SK-N-SH (cell line): ENCODE data around the gene ADCY9. TPM values are rescaled to one million over a fixed set of nuclear protein-coding genes. Genes with fewer than 3 reads are reported as not detected.

Experiments
- CTCF ChIA-PET: fragments of 300-600, 350-600 bp; formaldehyde crosslinking; extraction: SDS; loops from one replicate; lab custom pipeline; 2021; lab: Yijun Ruan, JAX
- POLR2A ChIA-PET: fragments of 350-600 bp; sonication (Branson Sonifier 250); formaldehyde crosslinking; extraction: SDS; loops from one replicate; lab custom pipeline; 2020; ENCODE audit warnings: antibody characterized with exemption, inconsistent platforms; lab: Yijun Ruan, JAX
- DNase-seq: peaks from one replicate; pipeline ENCODE4 v3.0.0; 2012
- H2AFZ ChIP-seq: fragments of 200-600 bp; sonication (generic); 2 replicates; pipeline ENCODE4 v1.8.1; 2016; ENCODE audit warnings: antibody characterized with exemption, mild to moderate bottlenecking, low read depth
- H3F3A ChIP-seq: fragments of 200-600 bp; sonication (generic); replicated peaks from 2 replicates; pipeline ENCODE3; 2016; ENCODE audit warnings: antibody characterized with exemption, mild to moderate bottlenecking; ENCODE audit not compliant: insufficient read depth
- H3K27ac ChIP-seq, 2 experiments: fragments of 200-500 bp in 1 of 2; fragments of 200-600 bp in 1 of 2; sonication (Bioruptor generic) in 1 of 2; sonication (generic), shearing (Covaris generic) in 1 of 2; 2 replicates each; pipeline versions ENCODE4 v1.5.1 to v1.6.1; 2014 to 2016; ENCODE audit warnings: low read depth in 2 of 2, inconsistent platforms in 1 of 2, low read length in 1 of 2, mild to moderate bottlenecking in 1 of 2, mixed read lengths in 1 of 2
- H3K27me3 ChIP-seq: fragments of 200-600 bp; sonication (generic), shearing (Covaris generic); 2 replicates; pipeline ENCODE4 v1.6.1; 2016; ENCODE audit warnings: mixed run types; ENCODE audit not compliant: insufficient read depth
- H3K36me3 ChIP-seq, 2 experiments: fragments of 200-500 bp in 1 of 2; fragments of 200-600 bp in 1 of 2; sonication (Bioruptor generic) in 1 of 2; sonication (generic) in 1 of 2; replicated peaks in 1 of 2; 2 replicates each; pipeline versions ENCODE3 to v1.5.1; 2014 to 2016; ENCODE audit warnings: low read length in 1 of 2, mild to moderate bottlenecking in 1 of 2; ENCODE audit not compliant: insufficient read depth in 2 of 2, control insufficient read depth in 1 of 2
- H3K4me1 ChIP-seq, 2 experiments: fragments of 200-500 bp in 1 of 2; fragments of 200-600 bp in 1 of 2; sonication (Bioruptor generic) in 1 of 2; sonication (generic), shearing (Covaris generic) in 1 of 2; 2 replicates each; pipeline versions ENCODE4 v1.5.1 to v1.6.1; 2014 to 2016; ENCODE audit warnings: low read depth in 1 of 2, low read length in 1 of 2, mixed run types in 1 of 2; ENCODE audit not compliant: insufficient read depth in 2 of 2, control insufficient read depth in 1 of 2
- H3K4me2 ChIP-seq: fragments of 200-600 bp; sonication (generic), shearing (Covaris generic); 2 replicates; pipeline ENCODE4 v1.6.1; 2017; ENCODE audit warnings: mixed run types
- H3K4me3 ChIP-seq, 2 experiments: fragments of 200-500 bp in 1 of 2; fragments of 200-600 bp in 1 of 2; sonication (Bioruptor generic) in 1 of 2; sonication (generic), shearing (Covaris generic) in 1 of 2; 2 replicates each; pipeline versions ENCODE4 v1.5.1 to v1.8.1; 2014 to 2016; ENCODE audit warnings: low read depth in 2 of 2, inconsistent platforms in 1 of 2, low read length in 1 of 2, mild to moderate bottlenecking in 1 of 2, mixed read lengths in 1 of 2, moderate library complexity in 1 of 2
- H3K79me2 ChIP-seq: fragments of 200-600 bp; sonication (generic); 2 replicates; pipeline ENCODE4 v1.8.1; 2017; ENCODE audit warnings: mild to moderate bottlenecking; ENCODE audit not compliant: insufficient read depth
- H3K9ac ChIP-seq: fragments of 200-600 bp; sonication (generic); 2 replicates; pipeline ENCODE4 v1.6.1; 2017; ENCODE audit warnings: mixed run types
- H3K9me2 ChIP-seq: fragments of 200-600 bp; sonication (generic); 2 replicates; pipeline ENCODE4 v1.6.1; 2017; ENCODE audit warnings: mixed run types
- H3K9me3 ChIP-seq: fragments of 200-600 bp; sonication (generic); 2 replicates; pipeline ENCODE4 v1.6.1; 2017; ENCODE audit warnings: mixed run types, mild to moderate bottlenecking, moderate library complexity
- H4K20me1 ChIP-seq: fragments of 200-600 bp; sonication (generic); 2 replicates; pipeline ENCODE4 v1.6.1; 2017; ENCODE audit warnings: mild to moderate bottlenecking, mixed run types; ENCODE audit not compliant: insufficient read depth
- FOSL2 ChIP-seq: IDR thresholded peaks from 2 replicates; pipeline ENCODE4 v1.4.0; 2012; ENCODE audit warnings: low read depth, mild to moderate bottlenecking, moderate library complexity, borderline replicate concordance
- JUND ChIP-seq: IDR thresholded peaks from 2 replicates; pipeline ENCODE4 v1.4.0; 2012
- POLR2AphosphoS5 ChIP-seq: IDR thresholded peaks from 2 replicates; pipeline ENCODE4 v1.6.1; 2012; ENCODE audit warnings: low read depth, low read length
- RCOR1 ChIP-seq: fragments of 150-350 bp; IDR thresholded peaks from 2 replicates; pipeline ENCODE4 v1.6.1; 2017; ENCODE audit warnings: antibody characterized with exemption, low read length
- ZBTB33 ChIP-seq: IDR thresholded peaks from 2 replicates; pipeline ENCODE4 v1.4.0; 2012; ENCODE audit warnings: low read depth, borderline replicate concordance
- WGBS: methylation state at CpG from one replicate; pipeline ENCODE4 v1.1.6; 2017; ENCODE audit warnings: low lambda C conversion rate; 5-methylcytosine and 5-hydroxymethylcytosine counted together
- polyA plus RNA-seq, 3 experiments: library from polyadenylated mRNA; depleted of rRNA; stranded (reverse); fragments of >200 nt; gene quantifications; 2 replicates each; pipeline ENCODE4 v1.2.3, GENCODE V29; 2012
- TF ChIP-seq, protein P1 (sequence below): IDR thresholded peaks from 2 replicates; pipeline ENCODE4; 2012
- TF ChIP-seq, protein P2 (sequence below): IDR thresholded peaks from 2 replicates; pipeline ENCODE4 v1.4.0; 2012; ENCODE audit warnings: low read depth
- TF ChIP-seq, protein P3 (sequence below): fragments of 150-350 bp; IDR thresholded peaks from 2 replicates; pipeline ENCODE4 v1.6.1; 2017; ENCODE audit warnings: antibody characterized with exemption, low read length, low read depth, borderline replicate concordance

ADCY9 gene
- polyA plus RNA-seq, 1 of the 3 experiments (the other 2 are of a cell fraction) = 5.2 TPM

DNA sequence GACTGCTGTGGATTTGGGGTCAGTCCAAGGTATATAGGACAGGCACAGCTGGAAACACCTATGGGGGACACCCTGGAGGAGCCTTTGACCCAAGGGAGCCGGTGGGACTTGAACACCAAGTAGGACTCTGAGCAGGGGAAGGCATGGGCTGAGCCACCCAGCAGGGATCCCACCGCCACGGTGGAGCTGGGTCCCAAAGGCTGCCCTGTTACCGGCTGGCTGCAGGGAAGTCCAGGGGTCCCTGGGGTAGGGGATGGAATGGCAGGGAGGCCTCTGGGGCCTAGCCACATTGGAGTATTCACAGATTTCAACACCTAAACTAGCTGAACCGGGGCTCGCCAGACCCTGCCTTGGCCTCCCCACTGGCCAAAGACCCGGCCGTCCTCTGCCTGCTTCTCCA, 196.0 kb downstream of the ADCY9 start:
- H3K27ac ChIP-seq = no peak overlapping the region
- H3K9me3 ChIP-seq = no peaks in the 10 kb centered on the region
- H3K4me2 ChIP-seq = no peak overlapping the region
- H3K4me3 ChIP-seq = no peak overlapping the region
- peaks cover 8% of the 10 kb centered on the region; the same call in 1 of the 2 replicates for H3K27me3 ChIP-seq
- TF ChIP-seq, protein P1, sequence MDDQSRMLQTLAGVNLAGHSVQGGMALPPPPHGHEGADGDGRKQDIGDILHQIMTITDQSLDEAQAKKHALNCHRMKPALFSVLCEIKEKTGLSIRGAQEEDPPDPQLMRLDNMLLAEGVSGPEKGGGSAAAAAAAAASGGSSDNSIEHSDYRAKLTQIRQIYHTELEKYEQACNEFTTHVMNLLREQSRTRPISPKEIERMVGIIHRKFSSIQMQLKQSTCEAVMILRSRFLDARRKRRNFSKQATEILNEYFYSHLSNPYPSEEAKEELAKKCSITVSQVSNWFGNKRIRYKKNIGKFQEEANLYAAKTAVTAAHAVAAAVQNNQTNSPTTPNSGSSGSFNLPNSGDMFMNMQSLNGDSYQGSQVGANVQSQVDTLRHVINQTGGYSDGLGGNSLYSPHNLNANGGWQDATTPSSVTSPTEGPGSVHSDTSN = no peak
- TF ChIP-seq ZBTB33 (no peak), FOSL2 (no peak), JUND (no peak), POLR2AphosphoS5 (no peak)
- TF ChIP-seq, protein P2, sequence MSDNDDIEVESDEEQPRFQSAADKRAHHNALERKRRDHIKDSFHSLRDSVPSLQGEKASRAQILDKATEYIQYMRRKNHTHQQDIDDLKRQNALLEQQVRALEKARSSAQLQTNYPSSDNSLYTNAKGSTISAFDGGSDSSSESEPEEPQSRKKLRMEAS = no peak
- TF ChIP-seq, protein P3, sequence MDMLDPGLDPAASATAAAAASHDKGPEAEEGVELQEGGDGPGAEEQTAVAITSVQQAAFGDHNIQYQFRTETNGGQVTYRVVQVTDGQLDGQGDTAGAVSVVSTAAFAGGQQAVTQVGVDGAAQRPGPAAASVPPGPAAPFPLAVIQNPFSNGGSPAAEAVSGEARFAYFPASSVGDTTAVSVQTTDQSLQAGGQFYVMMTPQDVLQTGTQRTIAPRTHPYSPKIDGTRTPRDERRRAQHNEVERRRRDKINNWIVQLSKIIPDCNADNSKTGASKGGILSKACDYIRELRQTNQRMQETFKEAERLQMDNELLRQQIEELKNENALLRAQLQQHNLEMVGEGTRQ = no peak
- no peak overlapping the region for H3K9ac ChIP-seq
- H3K79me2 ChIP-seq = no peaks in the 10 kb centered on the region
- 42% methylated on average over 2 of the region's 8 CpGs for WGBS
- H3K4me1 ChIP-seq = no peaks in the 10 kb centered on the region
- CTCF ChIA-PET = interaction anchor here (5.7 kb wide), 1 partner anchor 19 kb away, joined by 34 read pairs; no protein-coding TSS in a partner anchor
- no peak for DNase-seq
- H4K20me1 ChIP-seq = no peaks in the 10 kb centered on the region
- no peaks in the 10 kb centered on the region for H3K36me3 ChIP-seq
- H2AFZ ChIP-seq = no peak overlapping the region
- H3K9me2 ChIP-seq = no peaks in the 10 kb centered on the region
- no peaks in the 10 kb centered on the region for H3F3A ChIP-seq
- POLR2A ChIA-PET = no interaction called here

DNA sequence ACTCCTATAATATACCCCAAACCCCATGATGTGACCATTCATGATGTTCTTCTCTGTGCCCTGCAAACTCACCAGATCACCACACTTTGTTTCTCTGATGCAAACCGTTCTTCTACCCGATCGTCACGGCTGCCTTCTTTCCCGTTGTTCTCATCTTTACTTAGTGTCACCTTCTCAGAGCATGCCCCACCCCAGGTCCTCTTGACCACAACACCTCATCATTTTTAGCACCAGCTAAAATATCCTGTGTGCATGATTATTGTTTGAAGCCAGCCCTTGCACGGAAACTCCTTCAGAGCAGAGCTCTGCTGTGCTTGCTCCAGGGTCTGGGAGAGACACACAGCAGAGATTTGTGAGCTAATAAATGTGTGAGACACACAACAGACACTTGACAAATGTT, 196.8 kb downstream of the ADCY9 start:
- Histone ChIP-seq H3K9ac (no peak overlapping the region), H3K27ac (no peak overlapping the region), H3K27me3 (peaks cover 8% of the 10 kb centered on the region; the same call in 1 of the 2 replicates), H4K20me1 (no peaks in the 10 kb centered on the region), H3K4me1 (no peaks in the 10 kb centered on the region), H3K9me2 (no peaks in the 10 kb centered on the region), H3K4me2 (no peak overlapping the region), H3K79me2 (no peaks in the 10 kb centered on the region), H3K9me3 (no peaks in the 10 kb centered on the region), H3K4me3 (no peak overlapping the region), H3F3A (no peaks in the 10 kb centered on the region), H2AFZ (no peak overlapping the region), H3K36me3 (no peaks in the 10 kb centered on the region)
- 61% methylated on average over 6 of the region's 6 CpGs for WGBS
- ChIA-PET CTCF (interaction anchor here (5.7 kb wide), 1 partner anchor 20 kb away, joined by 34 read pairs; no protein-coding TSS in a partner anchor), POLR2A (no interaction called here)
- DNase-seq = no peak
- no peak for TF ChIP-seq RCOR1
- TF ChIP-seq, protein P2 = no peak
